ENCODE results near the gene COMMD4.
A peak's percentile ranks its signal among the peaks of the same experiment; 100 is the strongest.
"Not testable (repeated sequence)": the region's sequence is repeated elsewhere in the genome, so short reads cannot be mapped to it uniquely, and the experiment has no call there.

The COMMD4 gene

DNA sequence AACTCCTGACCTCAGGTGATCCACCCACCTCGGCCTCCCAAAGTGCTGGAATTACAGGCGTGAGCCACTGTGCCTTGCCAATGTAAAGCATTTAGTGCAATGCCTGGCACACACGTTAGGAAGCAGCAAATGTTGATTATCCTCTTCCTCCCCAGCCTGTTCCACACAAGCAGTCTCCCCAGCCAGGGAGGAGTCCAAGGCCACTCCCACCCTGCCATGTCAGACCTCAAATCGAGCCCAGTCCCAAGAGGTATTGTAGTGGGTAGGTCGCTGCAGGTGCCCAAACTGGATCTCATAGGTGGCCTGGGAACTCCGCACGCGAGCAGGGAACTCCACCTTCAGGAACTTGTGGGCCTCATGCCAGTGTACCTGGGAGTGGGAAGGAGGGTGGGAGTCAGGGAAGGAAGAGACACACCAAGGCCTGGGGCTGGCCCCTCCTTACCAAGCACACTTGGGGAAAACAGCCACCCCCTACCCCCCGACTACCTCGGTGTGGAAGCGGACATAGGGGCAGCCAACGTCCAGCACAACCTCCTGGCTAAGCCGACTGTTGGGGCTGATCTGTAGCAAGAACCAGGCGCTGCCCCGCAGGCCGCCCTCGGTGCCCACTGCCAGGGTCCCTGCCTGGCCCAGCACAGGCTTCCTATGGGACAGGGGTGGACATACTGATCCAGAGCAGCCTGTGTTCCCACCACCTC lies 22.3 kb downstream of the COMMD4 start:
- no peak for DNase-seq

DNA sequence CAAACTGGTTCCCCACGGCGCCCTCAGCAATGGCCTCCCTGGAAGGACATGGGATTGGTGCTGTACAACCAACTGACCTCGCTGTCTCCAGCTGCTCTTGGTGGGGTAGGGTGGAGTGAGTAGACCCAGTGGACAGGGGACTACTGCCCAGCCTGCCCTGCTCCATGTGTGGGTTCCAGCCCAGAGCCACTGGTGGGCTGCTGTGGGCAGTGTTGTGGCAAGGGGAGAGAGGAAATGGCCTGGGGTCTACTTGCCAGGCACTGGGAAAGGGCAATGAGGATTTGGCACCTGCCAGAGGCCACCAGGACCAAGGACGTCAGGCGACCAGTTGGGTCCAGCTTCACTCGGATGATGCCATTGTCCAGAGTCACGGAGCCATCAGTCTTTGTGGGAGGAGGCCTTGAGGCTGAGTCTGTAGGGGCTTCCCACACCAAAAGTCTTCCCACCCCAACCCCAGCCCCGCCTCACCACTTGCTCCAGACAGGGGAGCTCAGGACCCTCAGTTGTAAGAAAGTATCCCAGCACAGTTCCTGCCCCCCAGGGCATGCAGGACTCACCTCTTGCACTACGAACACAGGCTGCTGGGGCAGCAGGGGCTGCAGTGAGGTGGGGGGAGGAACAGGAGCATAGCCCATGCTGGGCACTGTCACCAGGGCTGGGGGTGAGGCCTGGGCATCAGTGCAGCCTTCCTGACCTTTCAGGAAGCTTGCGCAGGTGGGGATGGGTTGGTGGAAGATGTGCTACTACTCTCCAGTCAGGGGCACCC lies 23.1 kb downstream of the COMMD4 start:
- DNase-seq = no peak

DNA sequence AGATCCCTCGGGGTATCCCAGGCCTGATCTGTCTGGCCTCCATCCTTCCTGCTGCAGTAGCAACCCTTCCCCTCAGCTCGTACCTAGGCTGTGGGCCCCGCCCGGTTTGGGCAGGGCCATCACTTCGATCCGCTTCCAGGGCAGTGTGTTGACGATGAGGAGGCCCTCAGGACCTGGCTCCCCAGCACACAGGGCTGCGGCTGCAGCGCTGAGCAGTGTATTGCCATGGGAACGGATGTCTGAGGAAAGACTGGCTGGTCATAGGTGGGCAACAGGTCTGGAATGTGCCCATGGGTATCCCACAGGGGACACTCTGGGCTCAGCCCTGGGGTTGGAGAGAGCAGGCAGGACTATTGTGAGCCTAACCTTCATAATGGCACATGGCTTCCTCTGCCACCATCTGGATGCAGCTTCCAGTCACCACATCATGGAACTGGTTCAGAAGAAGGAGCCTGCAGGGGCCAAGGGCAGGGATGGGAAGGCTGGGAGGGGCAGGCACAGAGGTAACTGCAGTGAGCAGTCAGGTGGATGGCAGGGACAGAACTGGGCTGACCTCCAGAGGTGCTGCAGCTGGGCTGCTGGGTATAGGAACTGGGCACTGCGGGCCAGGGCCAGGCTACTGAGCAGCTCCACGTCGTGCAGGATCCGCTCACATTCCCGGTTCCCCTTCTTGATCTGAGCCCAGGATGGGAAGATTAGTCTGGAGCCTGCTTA lies 23.8 kb downstream of the COMMD4 start:
- no peak for DNase-seq

DNA sequence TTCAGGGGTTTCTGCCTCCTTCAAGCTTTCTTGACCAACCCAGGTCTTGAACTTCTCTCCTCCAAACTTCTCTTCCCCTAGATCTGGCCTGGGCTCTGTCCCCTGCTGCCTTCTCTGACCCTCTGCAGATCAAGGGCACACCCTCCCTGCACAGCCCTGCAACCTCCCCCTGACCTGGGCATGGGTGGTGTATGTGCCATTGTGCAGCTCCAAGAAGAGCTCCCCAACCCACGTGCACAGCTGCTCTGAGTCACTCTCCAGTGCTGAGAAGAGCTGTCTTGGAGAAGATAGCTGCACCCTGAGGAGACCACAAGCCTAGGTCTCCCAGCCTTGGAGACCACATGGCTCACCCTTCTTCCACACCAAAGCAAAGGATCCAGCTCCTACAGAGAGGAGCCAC lies 24.5 kb downstream of the COMMD4 start:
- DNase-seq = no peak

DNA sequence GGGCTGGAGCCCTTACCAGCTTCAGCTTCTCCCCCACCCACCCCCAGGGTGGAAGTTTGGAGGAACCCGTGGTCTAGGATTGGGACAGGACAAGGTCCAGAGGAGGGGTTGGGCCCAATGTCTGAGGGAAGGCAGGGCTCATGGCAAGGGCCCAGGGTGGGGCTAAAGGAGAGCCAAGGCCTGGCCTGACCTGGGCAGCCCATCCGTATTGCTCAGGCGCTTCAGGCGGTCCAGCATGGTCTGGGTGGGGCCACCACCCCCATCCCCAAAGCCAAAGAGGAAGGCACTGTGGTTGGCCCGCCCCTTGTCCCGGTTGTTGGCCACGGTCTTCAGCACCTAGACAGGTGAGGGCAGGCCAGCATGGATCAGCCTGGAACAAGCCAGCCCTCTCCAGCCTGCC lies 25.0 kb downstream of the COMMD4 start:
- no peak for DNase-seq

DNA sequence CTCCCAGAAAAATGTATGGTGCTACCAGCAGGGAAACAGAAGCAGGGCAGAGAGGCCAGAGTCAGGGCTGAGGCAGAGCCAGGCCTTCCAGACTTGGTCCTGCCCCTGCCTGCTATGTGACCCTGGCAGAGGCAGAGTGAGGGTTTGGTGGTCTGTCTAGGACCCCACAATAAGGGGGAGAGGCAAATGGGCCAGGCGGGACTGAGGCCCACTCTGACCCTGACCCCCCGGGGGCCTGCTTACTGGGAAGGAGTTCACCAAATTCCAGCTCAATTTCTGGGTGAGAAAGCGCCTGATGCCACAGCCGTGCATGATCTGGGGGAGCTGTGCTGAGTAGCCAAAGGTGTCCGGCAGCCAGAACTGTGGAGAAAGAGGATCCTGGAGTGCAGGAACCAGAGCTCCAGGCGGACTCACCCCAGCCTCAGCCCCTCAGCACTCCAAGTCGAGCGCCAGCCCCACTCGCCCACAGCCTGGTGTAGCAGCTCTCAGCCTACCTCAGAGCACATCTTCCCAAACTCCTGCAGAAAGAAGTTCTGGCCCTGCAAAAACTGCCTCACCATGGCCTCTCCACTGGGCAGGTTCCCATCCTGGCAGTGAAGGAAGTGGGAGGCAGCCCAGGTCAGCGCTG lies 25.6 kb downstream of the COMMD4 start:
- DNase-seq = no peak

DNA sequence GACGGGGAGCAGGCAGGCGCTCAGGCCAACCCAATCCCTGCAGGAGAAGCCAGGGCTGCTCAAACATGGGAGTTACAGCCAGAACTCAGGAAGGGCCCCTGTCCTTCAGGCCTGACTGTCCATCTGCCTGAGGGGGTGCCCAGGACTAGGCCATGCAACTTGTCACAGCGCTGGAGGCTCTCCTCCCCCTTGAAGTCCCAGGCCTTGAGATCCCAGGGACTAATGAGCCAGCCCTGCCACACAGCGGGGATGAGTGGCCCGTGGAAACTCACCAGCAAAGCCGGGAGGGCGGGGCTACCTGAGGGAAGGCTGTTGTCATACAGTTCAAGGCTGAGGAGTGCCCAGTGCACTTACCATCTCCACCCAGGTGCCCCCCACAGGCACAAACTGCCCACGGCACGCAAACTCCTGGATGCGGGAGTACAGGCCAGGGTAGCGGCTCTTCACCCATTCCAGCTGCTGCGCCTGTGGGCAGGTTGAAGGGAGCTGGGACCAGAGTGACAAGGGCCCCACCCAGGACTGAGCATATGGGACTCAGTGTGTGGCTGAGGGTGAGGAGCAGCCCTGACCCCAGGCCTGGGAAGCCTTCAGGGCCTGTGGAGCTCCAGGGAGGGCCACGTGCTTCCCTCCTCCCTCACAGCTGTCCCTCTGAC lies 26.3 kb downstream of the COMMD4 start:
- DNase-seq = no peak

DNA sequence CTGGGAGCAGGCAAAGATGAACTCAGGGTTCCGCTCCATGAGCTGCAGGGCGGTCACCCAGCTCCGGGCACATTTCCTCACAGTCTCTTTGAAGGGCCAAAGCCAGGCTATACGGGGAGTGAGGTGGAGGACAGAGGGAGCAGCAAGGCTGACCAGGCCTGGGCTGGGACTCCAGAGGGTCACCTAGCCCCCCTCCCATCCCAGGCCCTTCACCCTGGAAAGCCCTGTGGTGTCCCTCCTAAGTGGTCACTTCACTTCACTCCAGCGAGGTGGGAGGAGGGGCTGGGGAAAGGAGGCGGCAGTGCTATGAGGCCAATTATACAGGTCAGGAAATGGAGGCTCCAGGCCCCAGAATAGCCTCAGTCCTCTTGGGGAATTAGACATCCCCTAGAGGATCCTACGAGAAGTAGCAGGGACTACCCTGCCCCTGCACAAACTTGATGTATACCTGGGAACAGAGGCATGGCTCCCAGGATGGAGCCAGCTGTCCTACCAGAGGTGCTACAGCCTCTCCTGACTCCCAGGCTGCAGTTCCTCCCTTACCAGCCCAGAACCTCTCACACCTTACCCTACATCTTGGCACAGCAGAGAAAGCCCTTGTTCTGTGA lies 26.9 kb downstream of the COMMD4 start:
- no peak for DNase-seq

DNA sequence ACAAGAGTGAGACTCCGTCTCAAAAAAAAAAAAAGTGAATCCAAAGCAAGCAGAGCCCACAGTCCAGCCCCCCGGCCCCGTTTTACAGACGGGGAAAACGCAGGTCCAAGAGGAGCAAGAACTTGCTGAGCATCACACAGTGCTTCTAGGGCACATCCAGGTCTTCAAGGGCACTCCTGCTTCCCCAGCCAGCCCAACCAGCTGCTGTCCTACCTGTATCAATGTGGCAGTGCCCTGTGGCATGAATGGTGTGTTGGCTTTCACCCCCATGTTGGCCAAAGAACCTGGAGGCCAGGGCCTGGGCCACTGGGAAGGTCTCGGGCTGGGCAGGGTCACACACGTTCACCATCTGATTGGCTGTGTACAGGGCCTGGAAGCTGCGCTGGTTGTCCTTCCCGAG lies 27.9 kb downstream of the COMMD4 start:
- DNase-seq = no peak

DNA sequence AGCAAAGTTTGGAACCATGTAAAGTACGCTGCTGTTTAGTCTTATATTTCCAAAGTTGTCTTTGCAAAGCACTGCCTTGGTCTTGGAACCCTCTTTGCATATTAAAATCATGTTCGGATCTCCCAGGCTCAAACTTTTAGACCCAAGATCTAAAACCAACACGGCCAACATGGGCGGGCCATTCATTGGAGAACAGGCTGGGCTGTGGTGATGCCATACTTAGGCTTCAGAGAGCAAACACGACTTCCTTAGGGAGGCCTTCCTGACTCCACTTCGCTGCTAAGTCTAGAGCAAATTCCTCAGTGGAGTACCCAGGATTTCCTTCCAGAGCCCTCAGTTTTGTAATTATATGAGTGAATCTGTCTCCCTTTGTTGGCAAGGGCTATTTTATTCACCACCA lies 29.0 kb downstream of the COMMD4 start:
- DNase-seq = no peak

DNA sequence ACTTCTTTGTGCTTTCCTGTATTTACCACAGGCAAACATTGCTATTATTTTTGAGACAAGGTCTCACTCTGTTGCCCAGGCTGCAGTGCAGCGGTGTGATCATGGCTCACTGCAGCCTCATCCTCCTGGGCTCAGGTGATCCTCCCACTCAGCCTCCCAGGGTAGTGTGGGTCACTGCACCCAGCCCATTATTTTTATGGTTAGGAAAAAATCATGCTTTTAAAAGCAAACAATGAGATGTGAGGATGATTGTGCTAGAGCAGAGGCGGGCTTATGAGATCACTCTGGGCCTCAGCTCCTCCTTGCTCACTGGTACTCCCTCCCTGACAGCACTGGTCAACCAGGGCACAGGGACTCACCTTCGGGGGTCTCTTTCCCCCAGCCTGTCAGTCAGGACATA lies 30.3 kb downstream of the COMMD4 start:
- no peak for DNase-seq

DNA sequence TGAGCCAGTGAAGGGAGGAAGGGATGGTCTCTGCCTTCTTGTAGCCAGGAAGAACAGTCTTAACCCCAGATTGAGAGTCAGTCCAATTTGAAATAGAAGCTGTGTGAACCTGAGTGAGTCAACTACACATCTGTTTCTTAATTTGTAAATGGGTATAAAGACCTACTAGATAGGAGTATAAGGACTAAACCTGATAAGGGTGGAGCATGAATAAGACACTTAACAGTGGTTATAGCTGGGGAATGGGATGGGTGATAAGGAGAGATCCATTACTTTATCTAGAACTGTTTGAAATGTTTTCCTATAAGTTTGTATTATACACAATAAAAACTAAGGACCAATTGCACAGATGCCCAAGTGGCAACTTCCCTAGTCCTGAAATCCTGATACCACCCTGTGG lies 31.1 kb downstream of the COMMD4 start:
- no peak for DNase-seq

DNA sequence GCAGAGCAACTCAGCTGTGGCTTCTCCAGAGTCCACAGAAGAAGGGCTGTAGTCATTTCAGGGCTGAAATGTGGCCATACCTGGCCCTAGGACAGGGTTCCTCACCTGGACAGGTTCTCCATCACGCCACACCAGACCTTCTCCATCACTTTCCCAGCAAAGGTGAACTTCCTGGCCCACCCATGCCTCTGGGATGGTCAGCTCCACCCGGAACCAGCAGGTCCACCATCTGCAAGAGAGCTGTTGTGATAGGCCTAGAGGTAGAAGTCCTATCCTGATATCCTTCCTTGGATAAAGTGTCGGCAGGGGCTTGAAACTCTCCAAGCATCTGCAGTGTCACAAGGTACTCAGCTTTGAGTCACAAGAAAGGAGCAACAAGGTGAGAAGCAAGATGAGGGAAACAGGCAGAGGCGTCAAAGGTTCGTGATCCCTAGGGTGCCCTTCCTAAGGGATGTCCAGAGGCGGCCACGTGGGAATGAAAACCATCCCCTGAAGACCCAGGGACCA lies 31.6 kb downstream of the COMMD4 start:
- DNase-seq = no peak

DNA sequence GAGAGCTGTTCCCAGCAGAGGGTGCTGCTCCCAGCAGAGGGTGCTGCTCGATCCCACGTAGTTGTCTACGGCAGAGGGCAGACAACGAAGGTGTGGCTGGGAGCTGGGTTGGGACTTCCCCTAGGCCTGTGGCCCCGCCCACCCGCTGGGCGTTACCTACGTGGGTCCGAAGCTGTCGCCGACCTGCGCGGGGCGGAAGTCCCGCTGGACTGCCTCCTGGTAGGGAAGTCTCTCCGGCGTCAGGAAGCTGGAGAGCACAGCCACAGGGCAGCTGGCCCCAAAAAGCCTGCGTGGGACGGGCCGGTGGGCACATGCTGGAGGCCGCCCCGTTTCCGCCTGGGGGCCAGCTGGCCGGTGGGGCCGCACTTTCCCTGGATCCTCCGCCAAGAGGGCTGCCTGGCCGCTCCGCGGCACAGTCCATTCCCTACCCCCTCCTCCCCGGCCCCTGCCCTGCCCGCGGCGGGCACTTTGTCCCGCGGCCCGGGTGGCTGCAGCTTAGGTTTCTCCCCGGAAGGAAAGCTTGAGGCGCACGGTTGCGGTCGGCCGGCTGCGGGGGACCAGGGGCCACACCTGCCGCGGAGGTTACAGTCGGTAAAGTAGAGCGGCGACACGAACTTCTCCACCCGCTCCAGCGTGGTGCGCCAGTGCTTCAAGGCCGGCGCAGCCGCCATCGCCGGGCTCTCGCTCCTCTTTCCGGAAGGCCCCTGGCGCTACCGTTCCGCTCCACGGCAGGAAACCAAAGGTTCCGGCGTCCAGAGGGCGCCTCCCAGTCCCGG lies 32.2 kb downstream of the COMMD4 start, which contains the start of gene MAN2C1:
MAN2C1 (minus strand) TSS at position 695 of the 776 bp plus-strand sequence; CDS start at position 671, 24 bp downstream.
- peak; percentile 30 for DNase-seq

DNA sequence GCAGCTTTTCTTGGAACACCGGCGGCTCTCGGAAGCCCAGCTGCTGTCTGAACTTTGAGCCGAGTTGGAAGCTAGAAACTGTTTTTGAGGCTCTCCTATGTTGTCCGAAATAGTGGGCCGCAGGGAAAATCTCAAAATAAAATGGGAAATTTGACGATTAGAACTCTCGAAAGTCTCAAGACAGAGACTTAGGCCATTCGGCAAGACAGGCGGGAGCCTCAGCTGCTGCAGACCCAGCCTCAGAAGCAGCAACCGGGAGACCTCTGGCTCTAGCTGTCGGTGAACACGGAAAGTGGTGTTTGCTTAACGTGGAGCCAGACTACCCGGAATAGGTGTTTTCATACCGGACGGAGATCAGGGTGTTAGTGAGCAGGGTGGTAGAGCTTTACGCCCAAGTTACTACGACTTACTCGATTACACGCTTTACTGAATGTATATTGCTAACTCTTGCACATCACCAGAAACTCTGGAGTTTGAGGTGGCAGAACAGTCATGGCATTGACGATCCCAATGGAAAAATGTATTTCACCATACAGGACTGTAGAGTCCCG lies 32.9 kb downstream of the COMMD4 start:
- DNase-seq = no peak

DNA sequence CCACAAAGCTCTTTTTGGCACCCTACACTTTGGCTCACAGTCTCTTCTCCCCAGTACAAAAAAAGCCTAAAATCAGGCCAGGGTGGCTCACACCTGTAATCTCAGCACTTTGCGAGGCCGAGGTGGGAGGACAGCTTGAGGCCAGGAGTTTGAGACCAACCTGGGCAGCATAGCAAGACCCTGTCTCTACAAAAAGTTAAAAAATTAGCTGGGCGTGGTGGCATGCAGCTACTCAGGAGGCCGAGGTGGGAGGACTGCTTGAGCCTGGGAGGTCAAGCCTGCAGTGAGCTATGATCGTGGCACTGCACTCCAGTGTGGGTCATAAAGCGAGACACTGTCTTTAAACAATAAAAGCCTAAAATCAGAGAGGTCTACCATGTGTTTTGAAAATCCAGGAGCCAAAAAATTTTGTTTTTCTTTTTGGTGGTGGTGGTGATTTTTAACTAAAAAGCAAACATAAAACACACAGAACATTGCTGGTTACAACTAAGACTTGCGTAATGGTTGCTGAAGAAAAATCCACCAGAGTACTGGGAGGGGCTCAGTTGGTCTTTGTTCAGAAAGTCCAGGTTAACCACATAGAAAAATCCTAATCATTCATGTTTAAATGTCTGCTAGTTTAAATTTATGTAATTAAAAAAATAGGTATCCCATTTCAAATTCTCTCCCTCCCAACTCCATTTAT lies 34.2 kb downstream of the COMMD4 start:
- no peak for DNase-seq

DNA sequence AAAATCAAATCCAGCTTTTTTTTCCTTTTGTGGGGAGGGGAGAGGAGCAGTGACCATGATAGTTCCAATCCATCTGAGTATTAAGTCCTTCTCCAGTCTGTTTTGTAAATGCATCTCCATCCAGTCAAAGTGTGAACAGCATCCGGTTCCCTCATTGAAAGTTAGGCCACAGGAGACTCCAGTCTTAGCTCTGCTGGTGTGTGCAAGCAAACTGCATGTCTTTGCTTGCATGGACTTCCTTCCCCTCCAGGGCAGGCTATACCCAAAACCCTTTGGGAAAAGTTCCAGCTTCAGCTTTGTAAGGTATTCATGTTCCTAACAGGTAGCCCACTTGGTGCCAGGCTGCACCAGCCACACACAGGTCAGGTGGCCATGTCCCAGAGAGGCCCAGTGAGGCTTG lies 35.6 kb downstream of the COMMD4 start:
- no peak for DNase-seq

DNA sequence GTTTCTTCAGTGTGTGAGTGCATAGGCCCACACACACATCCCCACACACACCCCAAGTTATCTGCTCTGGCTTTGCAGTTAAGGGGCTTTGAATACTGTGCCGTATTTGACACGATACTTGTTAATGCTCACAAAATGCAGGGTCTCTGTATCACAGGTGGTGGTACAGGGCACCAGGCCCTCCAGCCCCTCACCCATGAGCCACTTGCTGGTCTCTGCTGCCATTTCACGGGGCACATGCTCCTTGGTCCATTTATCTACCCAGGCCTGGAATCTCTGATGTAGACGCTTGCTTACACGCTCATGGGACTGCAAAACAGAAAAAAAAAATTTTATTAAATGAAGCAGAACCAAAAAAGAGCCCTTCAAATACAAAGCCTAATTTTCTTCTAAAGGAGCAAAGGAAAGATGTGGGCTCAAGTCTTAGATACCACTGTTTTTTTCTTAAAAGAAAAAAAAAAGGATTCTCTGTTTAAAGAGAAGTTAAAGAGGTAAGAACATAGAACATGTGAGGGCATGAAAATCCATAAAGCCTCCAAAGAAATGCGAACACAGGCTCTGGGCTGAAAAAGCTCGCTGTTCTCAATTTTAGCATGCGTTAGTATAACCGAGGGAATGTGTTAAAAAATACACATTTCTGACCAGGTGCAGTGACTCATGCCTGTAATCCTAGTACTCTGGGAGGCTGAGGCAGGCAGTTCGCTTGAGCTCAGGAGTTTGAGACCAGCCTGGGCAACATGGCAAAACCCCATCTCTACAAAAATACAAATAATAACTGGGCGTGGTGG lies 36.2 kb downstream of the COMMD4 start:
- DNase-seq = no peak

DNA sequence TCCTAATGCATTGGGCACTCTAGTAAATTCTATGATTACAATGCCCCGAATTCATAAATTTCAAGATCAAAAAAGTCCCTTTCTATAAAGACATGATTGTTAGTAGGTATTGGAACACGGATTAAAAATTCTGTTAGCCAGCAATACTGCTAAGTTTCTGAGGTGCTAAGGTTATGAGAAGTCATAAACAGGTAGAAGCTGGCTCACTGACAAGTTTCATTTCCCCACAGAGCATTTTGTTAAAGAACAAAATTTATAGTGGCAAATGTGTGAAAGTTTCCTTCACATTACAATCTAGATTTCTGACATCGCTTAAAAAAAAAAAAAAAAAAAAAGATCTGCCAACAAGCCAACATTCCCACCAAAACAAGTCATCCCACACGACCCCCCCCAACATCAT lies 44.9 kb downstream of the COMMD4 start:
- DNase-seq = no peak

DNA sequence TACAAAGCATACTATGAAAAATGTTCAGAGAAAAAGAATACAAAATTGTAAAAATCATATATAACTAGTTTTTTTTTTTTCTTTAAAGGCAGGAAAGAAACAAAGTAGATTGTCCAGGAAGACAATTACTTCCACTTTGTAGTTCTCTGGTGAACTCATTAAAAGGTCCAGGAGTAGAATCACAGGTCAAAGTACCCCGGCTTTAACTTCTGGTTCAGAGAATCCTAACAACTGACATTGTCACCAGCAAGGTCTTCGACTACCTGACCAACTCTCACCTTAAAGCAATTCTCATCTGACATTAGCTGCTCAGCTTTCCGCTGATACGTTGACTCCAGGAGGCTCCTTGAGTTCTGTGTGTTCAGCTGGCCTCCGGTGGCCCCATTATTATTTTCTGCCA lies 48.1 kb downstream of the COMMD4 start:
- DNase-seq = not testable (repeated sequence)
